ENCODE measurements around the gene DCAF5. TPM values are rescaled to one million over a fixed set of nuclear protein-coding genes. Genes with fewer than 3 reads are reported as not detected.
A peak's percentile ranks its signal among the peaks of the same experiment; 100 is the strongest.

Gene DCAF5
- total RNA-seq, 1 experiment from 2014 or later, result 22.0 TPM

DNA sequence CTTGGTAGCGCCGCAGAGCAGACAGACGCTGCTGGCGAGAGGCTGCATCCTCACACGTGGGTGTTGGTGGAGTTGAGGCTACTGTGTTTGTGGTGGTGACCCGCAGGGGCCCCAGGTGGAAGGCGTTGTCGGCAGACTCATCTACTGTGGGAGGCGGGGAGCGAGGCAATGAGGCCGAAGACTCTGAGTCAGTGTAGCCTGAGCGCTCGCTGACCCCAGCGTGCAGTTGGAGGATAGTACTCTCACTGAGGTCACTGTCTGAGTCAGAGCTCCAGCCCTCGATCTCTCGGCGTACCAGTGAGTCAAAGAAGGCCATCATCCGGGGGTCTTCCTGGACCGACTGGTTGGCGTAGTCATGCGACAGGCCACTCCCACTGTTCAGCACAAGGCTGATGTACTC lies 97.8 kb downstream of the DCAF5 start:
- Histone ChIP-seq H3K36me3 (ENCODE audit: insufficient read depth, low read length, poor library complexity, severe bottlenecking) (peaks cover 17% of the 10 kb centered on the region), H3K9me3 (ENCODE audit: low read depth, low read length, poor library complexity, severe bottlenecking) (no peaks in the 10 kb centered on the region), H3K4me3 (ENCODE audit: low read depth, low read length, poor library complexity, severe bottlenecking) (no peak overlapping the region), H3K27me3 (replicated peaks; ENCODE audit: insufficient read depth, low read depth, low read length, poor library complexity) (no peaks in the 10 kb centered on the region), H3K27ac (ENCODE audit: low read depth, low read length, poor library complexity, severe bottlenecking) (no peak overlapping the region), H3K4me1 (ENCODE audit: insufficient read depth, low read length, poor library complexity, severe bottlenecking) (peaks cover 16% of the 10 kb centered on the region)
- DNase-seq (ENCODE audit: low spot score), result no peak
- ChIA-PET POLR2A (ENCODE audit: low non-redundant PET) (no interaction called here), CTCF (no interaction called here)
- no TSS peak for BruUV-seq (replicated peaks)
- intact Hi-C loops (cut with micrococcal nuclease; ENCODE audit: unreplicated experiment), result no loop called here
- no peak for TF ChIP-seq EZH2 (IDR thresholded peaks at IDR 0.05; ENCODE audit: borderline replicate concordance, low read depth, low read length, poor library complexity, severe bottlenecking)
- TF ChIP-seq, protein P1, sequence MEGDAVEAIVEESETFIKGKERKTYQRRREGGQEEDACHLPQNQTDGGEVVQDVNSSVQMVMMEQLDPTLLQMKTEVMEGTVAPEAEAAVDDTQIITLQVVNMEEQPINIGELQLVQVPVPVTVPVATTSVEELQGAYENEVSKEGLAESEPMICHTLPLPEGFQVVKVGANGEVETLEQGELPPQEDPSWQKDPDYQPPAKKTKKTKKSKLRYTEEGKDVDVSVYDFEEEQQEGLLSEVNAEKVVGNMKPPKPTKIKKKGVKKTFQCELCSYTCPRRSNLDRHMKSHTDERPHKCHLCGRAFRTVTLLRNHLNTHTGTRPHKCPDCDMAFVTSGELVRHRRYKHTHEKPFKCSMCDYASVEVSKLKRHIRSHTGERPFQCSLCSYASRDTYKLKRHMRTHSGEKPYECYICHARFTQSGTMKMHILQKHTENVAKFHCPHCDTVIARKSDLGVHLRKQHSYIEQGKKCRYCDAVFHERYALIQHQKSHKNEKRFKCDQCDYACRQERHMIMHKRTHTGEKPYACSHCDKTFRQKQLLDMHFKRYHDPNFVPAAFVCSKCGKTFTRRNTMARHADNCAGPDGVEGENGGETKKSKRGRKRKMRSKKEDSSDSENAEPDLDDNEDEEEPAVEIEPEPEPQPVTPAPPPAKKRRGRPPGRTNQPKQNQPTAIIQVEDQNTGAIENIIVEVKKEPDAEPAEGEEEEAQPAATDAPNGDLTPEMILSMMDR (conservative IDR thresholded peaks at IDR 0.05; ENCODE audit: low read depth, low read length), result no peak

DNA sequence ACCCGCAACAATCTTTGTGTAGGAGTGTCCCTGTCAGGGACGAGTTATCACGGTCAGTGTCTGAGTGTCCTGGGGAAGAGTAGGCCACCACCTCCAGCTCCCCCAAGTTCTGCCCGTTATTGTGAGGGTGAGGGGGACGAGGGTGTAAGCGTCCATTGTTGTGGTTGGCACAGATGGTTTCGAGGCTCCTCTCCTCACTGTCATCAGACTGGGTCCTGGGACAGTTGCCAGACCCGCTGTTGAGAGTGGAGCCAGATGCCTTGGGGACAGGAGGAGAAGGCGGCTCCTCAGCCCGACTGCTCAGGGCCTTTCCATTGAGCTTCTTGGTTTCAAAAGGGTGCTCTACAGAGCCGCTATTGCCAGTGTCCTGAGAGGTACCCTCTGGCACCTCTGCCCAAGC lies 98.9 kb downstream of the DCAF5 start:
- ChIA-PET POLR2A (ENCODE audit: low non-redundant PET) (no interaction called here), CTCF (no interaction called here)
- Histone ChIP-seq H3K36me3 (ENCODE audit: insufficient read depth, low read length, poor library complexity, severe bottlenecking) (peaks cover 17% of the 10 kb centered on the region), H3K4me1 (ENCODE audit: insufficient read depth, low read length, poor library complexity, severe bottlenecking) (peaks cover 22% of the 10 kb centered on the region), H3K4me3 (ENCODE audit: low read depth, low read length, poor library complexity, severe bottlenecking) (no peak overlapping the region), H3K27ac (ENCODE audit: low read depth, low read length, poor library complexity, severe bottlenecking) (no peak overlapping the region), H3K9me3 (ENCODE audit: low read depth, low read length, poor library complexity, severe bottlenecking) (no peaks in the 10 kb centered on the region), H3K27me3 (replicated peaks; ENCODE audit: insufficient read depth, low read depth, low read length, poor library complexity) (no peaks in the 10 kb centered on the region)
- DNase-seq (ENCODE audit: low spot score), result no peak
- intact Hi-C loops (cut with micrococcal nuclease; ENCODE audit: unreplicated experiment), result no loop called here
- no TSS peak for BruUV-seq (replicated peaks)
- TF ChIP-seq EZH2 (IDR thresholded peaks at IDR 0.05; ENCODE audit: borderline replicate concordance, low read depth, low read length, poor library complexity, severe bottlenecking), result no peak
- TF ChIP-seq, protein P1 (conservative IDR thresholded peaks at IDR 0.05; ENCODE audit: low read depth, low read length), result no peak

DNA sequence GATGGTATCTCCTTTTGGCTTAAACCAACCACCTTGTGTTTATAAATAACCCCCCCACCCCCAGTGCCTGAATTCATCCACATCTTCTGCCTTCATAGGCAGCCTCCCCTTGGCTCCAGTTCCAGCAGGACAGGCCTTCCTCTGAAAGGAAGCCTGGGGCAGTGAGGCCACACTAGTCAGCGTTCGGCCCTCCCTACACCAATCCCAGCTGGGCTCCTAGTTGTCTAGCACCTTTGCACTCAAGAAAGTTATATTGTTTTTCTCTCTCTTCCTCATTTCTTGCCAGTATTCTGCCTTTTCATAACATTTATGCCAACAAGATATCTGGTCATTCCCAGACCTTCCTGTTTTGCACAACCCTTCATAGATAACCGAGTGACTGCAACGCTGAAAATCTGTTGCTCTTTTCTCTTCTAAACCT lies 100.7 kb downstream of the DCAF5 start:
- ChIA-PET CTCF (no interaction called here), POLR2A (ENCODE audit: low non-redundant PET) (no interaction called here)
- TSS peak; percentile 40 for BruUV-seq (replicated peaks)
- H3K27me3 ChIP-seq (replicated peaks; ENCODE audit: insufficient read depth, low read depth, low read length, poor library complexity), result no peaks in the 10 kb centered on the region
- H3K36me3 ChIP-seq (ENCODE audit: insufficient read depth, low read length, poor library complexity, severe bottlenecking), result peaks cover 17% of the 10 kb centered on the region
- intact Hi-C loops (cut with micrococcal nuclease; ENCODE audit: unreplicated experiment), result no loop called here
- no peak overlapping the region for H3K27ac ChIP-seq (ENCODE audit: low read depth, low read length, poor library complexity, severe bottlenecking)
- no peak overlapping the region for H3K4me3 ChIP-seq (ENCODE audit: low read depth, low read length, poor library complexity, severe bottlenecking)
- DNase-seq (ENCODE audit: low spot score), result no peak
- no peaks in the 10 kb centered on the region for H3K9me3 ChIP-seq (ENCODE audit: low read depth, low read length, poor library complexity, severe bottlenecking)
- H3K4me1 ChIP-seq (ENCODE audit: insufficient read depth, low read length, poor library complexity, severe bottlenecking), result peaks cover 22% of the 10 kb centered on the region
- no peak for TF ChIP-seq EZH2 (IDR thresholded peaks at IDR 0.05; ENCODE audit: borderline replicate concordance, low read depth, low read length, poor library complexity, severe bottlenecking)
- TF ChIP-seq, protein P1 (conservative IDR thresholded peaks at IDR 0.05; ENCODE audit: low read depth, low read length), result no peak

All from A673 (cell line).